Measurements from ENCODE around the gene DTX3L.

DNA sequence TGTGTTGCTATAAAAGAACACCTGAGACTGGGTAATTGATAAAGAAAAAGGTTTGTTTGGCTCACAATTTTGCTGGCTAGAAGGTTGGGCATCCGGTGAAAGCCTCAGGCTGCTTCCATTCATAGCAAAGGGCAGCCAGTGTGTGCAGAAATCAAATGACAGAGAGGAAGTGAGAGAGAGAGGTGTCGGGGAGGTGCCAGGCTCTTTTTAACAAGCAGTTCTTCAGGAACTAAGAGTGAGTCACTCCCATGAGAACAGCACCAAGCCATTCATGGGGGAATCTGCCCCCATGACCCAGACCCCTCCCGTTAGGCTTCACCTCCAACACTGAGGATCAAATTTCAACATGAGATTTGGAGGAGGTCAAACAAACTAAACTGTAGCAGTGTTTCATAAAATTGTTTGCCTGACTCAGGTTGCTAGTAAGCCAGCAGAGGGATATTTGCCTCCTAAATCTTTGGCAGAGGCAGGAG is 8.8 kb downstream of the DTX3L start:
- TF ChIP-seq POLR2A (IDR thresholded peaks at IDR 0.05; ENCODE audit: low read depth, low read length) (no peak), POLR2AphosphoS5 (IDR thresholded peaks at IDR 0.05; ENCODE audit: low read depth, low read length) (no peak)
